Activated CD4-positive, alpha-beta T cell treated with anti-CD3 and anti-CD28 coated beads for 24 hours (primary cell): Measurements from ENCODE around the gene PRUNE2.
"Not testable (repeated sequence)": the region's sequence is repeated elsewhere in the genome, so short reads cannot be mapped to it uniquely, and the experiment has no call there.

Experiments
- DNase-seq, 2 donors: peaks; one replicate each; pipeline ENCODE4 v3.0.0-alpha.2; 2020; ENCODE audit warnings: low read depth in 2 of 2

PRUNE2 gene

DNA sequence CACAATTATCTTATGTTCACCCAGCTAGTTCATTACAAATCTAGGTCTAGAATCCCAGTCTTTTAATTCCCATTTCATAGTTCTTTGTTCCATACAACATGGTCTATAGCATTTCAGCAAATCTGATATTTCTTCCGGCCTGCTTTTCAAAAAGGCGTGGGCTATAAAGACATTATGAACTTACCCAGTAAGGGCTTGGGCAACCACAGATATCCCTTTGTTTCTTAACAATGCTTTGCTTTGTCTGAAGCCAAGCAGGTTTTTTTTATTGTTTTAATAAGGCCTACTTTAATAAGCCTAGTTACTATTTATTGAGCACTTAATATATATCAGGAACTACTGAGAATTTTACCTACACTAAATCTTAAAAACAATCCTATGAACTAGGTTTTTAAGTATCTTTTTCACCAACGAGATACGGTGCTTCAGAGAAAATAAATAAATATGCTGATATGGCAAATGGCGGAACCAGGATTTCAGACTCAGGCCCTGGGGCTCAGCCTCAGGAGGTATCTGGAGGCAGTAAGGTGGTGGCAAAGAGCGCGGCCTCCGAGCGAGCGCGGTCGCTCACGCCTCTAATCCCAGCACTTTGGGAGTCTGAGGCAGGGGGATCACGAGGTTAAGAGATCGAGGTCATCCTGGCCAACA is 112.0 kb downstream of the PRUNE2 start:
- no peak for DNase-seq

DNA sequence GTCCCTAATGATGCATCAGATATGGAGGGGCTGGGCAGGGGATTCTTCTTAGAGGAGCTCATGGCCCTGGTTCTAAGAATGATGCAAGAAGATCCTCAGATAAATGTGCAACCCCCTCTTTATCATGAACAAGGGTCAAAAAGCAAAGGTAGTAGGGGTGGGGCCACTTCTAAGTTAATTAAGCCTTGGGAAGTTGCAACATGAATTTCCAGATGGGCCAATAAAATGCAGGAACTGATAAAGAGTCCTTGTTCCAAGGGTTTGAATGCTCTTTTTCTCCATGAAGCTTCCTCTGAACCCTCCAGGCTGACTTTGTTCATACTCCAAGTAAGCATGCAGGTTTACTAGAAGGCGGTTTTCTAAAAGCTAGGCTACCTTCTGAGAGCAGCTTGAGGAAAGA is 116.1 kb downstream of the PRUNE2 start:
- no peak for DNase-seq

- no peak for DNase-seq
Observed at GRCh38 chr9:76787677-76788076, 118.2 kb downstream of the PRUNE2 start.

- no peak for DNase-seq
Observed at GRCh38 chr9:76785501-76785900, 120.4 kb downstream of the PRUNE2 start.

DNA sequence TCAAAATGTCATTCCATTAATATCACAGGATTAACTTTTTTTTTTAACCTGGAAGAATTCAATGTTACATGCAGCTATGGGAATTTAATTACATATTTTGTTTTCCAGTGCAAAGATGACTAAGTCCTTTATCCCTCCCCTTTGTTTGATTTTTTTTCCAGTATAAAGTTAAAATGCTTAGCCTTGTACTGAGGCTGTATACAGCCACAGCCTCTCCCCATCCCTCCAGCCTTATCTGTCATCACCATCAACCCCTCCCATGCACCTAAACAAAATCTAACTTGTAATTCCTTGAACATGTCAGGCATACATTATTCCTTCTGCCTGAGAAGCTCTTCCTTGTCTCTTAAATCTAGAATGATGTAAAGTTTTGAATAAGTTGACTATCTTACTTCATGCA is 121.0 kb downstream of the PRUNE2 start:
- DNase-seq, result no peak

DNA sequence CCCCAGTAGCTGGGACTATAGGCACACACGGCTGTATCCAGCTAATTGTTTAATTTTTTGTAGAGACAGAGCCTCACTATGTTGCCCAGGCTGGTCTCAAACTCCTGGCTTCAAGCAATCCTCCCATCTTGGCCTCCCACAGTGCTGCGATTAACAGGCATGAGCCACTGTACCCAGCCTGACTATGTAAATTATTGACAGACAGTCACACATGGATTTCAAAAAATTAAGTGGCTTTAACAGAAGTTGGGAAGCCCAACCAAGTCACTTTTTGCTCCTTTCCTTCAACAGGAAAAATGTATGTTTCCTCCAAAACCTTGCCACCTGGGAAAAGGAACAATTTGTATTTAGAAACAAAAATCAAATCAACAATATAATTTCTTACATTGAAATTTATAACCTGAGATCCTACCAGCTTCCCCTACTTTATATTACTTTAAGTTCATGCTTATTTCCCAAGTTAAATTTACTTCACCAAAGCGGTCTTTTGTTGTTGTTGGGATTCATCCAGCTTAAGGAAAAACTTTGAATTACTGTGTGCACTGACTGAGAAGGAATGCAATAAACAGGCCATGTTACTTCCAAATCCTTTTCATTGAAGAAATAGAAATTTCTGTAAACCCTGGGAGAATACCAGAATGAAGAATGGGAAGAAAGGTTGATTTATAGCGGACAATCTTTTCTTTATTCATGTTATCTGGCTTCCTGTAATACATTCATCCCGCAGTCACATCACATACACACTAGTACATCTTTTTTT is 133.0 kb downstream of the PRUNE2 start:
- DNase-seq, result no peak

DNA sequence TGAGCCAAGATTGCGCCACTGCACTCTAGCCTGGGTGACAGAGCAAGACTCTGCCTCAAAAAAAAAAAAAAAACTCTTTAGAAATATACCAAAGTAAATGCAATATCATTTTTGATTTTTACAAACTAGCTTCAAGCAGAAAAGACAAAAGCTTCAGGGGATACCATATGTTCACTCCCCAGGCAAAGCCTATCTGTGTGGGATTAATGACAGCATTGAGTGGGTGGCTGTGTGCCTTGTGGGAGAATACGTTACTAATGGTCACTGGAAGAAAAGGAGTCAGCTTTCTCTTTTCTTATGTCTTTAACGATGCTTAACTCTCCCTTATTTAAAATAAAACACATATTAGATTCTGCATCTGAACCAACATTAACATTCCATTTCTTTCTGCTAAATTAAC is 139.8 kb downstream of the PRUNE2 start:
- no peak for DNase-seq

DNA sequence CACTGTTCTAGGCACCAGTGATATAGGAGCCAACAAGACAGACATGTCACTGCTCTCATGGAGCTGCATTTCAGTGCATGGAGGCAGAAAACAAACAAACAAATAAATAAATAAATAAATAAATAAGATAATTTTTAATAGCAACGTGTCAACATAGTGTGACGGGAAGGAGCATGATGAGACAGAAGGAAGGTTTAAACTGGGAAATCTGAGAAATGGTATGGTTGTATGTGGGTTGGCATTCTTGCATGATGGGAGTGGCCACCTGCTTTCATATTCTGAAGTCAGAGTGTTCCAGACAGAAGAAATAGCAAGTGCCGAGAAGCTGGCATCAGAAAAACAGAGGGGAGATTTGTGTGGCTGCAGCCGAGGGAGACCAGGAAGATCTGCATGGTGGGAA is 141.8 kb downstream of the PRUNE2 start, which contains the start of gene PCA3:
PCA3 (plus strand) TSS at position 301 of the 400 bp plus-strand sequence.
- no peak for DNase-seq

DNA sequence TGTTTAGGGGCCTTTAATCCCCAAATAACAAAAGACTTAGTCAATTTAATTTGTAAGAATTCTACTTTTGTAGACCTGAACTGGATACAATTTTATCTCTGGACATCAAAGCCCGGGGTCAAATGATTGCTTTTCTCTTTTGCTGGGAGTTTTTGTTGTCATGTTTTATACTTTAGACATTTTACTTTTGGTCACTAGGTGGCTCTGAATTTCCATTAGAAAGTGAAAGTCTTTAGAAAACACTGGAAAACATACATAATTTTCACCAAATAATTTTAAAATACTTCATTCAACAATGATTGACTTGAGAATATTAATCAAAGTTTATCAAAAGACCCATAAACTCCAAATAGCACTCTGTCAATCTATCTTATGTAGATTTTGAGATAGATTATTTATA is 144.5 kb downstream of the PRUNE2 start:
- DNase-seq, result no peak

DNA sequence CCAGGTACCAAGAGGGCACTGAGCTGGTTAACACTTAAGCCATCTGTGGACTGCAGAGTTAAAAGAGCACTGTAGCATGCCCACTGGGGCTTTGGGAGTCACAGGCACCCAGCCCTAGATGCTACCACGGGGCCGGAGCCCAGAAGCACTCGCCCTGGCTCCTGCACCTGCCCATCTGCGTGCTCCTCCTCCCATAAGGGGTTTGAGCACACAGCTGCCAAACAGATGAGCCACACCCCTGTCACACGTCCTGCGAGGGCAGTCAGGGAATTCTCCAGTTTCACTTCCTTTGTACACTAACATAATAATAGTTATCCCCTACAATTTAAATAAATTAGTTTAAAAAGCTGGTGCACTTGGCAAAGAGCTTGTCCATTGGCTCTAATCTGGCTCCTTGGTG is 146.2 kb downstream of the PRUNE2 start:
- DNase-seq, result no peak

DNA sequence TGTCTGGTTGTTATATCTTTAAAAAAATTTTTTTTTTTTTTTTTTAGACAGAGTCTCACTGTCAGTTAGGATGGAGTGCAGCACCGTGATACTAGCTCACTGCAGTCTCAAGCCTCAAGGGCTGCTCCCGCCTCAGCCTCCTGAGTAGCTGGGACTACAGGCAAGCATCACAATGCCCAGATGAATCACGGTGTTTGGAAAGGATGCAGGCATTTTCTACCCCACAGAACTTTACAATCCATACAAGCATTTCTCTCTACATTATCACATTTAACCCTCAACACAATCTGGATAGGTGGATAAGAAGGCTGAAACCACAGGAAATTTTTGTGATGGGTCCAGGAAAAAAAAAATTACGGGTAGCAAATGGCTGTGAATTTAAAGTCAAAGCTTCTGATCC is 147.4 kb downstream of the PRUNE2 start:
- no peak for DNase-seq

DNA sequence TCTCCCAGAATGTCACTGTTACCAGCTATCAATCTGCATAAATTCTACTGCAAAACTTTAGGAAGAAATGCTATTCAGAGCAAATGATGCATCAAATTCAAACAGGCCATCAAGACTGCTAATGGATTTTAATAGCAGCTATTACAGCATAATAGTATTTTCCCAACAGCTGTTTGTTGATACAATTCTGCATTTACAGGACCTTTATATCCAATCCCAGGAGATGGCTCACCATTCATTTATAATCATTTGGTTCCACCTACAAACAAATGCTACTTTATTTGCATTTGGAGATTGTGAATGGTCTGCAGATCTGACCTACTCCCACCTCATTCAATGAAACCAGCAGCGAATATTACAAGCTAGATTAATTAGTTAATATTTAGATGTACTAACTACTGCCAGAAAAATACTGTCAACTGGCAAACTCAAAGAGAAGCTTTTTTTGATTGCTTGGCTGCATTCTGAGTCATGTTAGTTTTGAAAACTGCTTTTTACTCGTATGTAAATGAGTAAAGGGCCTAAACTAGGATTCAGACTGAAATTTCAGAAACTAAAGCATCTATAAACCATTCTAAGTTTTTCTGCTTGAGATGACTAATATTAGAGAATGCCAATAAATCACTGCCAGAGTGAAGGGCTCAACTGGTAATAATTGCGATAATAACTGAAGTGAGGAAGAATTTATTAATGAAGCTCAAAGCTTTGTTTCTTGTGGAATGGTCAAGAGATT is 148.8 kb downstream of the PRUNE2 start:
- no peak for DNase-seq

DNA sequence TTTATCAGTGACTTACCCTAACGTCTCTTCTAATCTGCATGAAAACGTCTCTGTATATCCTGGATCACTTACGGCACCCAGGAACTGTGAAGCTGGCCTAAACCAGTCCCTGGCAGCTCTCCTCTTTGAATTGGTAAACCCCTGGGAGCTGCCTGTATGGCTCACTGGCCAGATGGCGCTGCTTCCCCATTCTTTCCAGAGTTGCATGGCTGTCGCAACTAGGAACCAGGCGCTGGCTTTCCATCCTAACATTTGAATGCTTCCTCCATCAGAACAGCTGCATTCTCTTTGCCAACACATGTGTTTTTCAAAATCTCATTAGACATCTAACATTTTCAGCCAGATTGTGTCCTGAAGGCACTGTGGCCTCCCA is 149.7 kb downstream of the PRUNE2 start:
- no peak for DNase-seq

GRCh38 chr9:76751001-76751400 is 154.9 kb downstream of the PRUNE2 start:
- DNase-seq, result no peak

- no peak for DNase-seq
Observed at GRCh38 chr9:76744336-76744735, 161.6 kb downstream of the PRUNE2 start.

DNA sequence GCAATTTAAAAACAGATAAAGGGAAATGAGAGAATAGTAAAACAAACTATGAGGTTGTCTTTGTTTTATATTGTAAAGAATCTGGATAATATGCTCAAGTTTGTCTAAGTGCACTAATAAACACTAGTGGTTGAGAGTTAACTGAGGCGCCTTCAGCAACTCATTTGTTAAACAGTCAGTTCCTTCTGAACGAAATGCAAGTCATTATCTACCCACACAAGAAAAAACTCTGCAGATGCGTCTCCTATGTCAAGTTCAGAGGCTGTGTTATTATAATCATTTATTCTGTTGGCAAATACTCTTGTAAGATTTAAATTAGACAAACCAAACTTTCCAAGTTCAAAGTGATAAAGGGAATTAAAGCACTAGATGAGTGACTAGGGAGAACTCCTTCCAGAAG is 162.0 kb downstream of the PRUNE2 start:
- DNase-seq, result no peak

DNA sequence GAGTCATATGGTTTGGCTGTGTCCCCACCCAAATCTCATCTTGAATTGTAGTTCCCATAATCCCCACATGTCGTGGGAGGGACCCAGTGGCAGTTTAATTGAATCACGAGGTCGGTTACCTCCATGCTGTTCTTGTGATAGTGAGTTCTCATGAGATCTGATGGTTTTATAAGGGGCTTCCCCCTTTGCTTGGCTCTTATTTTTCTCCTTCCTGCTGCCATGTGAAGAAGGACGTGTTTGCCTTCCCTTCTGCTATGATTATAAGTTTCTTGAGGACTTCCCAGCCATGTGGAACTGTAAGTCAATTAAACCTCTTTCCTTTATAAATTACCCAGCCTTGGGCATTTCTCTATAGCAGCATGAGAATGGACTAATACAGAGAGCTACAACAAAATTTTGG is 163.0 kb downstream of the PRUNE2 start:
- DNase-seq, result not testable (repeated sequence)

GRCh38 chr9:76741524-76741923 is 164.4 kb downstream of the PRUNE2 start:
- DNase-seq, result no peak

DNA sequence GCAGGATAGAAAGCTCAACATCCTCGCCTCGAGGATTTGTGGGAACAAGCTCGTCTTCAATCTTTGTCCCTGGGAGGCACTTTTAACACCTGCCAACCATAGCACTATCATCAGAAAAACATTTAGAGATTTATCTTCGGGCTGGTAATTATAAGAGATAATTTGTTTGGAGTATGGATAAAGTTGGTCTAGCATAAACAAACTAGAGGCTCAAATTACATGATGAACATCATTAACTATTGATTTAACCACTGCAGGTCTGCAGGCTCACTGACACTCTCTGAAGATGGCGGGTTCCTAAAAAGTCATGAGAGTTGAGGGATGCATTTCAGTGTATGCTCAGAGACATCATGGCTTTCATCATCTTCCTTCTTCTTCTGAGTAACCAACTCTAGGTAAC is 167.5 kb downstream of the PRUNE2 start:
- DNase-seq, result no peak

DNA sequence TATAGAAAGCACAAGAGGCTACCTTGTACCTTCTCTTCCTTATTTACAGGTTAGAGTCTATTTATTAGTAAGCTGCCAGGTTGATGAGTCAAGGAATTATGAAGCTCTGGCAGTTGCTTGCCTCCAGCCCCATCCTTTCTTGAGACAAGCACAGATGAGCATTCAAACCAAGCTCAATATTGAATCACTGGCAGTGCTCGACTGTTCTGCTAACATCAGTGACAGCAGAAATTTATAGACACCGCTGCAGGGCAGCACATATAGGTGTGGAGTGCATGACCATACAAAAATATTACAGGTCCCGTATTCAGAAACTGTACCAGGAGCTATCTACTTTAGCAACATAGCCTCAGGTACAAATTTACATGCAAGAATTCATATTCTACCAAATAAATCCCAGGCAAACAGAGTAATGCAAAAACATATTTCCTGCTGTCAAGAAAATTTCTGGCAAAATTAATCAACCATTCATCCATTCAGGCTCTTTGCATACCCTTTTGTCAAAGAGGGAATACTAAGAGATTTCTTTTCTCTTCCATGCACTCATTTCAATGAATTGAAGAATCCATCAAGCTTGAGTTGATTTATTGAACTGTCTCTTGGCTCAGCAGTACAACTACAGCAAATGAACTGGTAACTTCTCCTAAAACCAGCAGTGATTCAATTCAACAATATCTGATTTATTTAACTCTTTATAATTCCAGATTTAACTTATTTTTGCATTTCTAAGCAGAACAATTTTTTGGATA is 168.6 kb downstream of the PRUNE2 start:
- DNase-seq, result no peak

DNA sequence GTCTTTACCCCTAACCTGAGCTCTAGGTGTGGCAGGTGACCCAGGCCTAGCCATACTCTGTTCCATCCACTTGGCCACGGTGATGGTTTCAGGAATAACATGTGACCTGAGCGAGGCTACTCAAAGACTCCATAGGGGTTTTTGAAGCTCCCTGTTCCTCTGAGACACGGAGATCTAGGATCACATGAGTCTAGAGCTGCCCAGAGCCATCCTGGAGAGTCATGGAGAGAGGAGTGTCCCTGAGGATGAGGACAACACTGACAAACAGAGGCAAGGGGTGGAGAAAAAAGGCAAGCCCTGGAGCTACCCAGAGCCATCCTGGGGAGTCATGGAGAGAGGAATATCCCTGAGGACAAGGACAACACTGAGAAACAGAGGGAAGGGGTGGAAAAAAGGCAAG is 171.2 kb downstream of the PRUNE2 start:
- no peak for DNase-seq

- no peak for DNase-seq
Observed at GRCh38 chr9:76733096-76733495, 172.8 kb downstream of the PRUNE2 start.
